ENCODE measurements around the gene TMEM91. TPM values are rescaled to one million over a fixed set of nuclear protein-coding genes. Genes with fewer than 3 reads are reported as not detected.

The TMEM91 gene
- total and polyA plus RNA-seq, 2 donors (not counting 3 experiments of a cell fraction or from before 2014, with no cell fraction given) = 9.0 to 13.2 TPM

DNA sequence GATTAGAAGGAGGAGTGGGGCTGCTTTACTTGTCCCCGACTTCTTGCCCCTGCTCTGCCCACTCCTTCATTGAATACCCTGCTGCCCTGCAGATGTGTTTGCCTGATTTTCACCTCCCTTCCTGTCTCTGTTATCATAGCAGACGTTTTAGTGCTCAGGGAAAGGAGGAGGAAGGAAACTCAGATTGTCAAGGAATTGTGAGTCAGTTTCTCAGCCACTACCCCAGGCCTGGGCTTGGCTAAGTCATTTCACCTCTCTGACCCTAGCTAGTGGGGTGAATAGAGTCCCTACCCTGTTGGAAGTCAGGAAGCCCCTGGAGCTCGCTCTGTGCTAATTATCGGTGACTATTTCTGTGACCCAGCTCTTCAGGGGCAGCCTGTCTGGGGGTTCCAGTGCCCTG lies 25.1 kb downstream of the TMEM91 start:
- POLR2A ChIA-PET = interaction anchor here (1.0 kb wide), 1 partner anchor 78 kb away, joined by 4 read pairs; no protein-coding TSS in a partner anchor
- CTCF ChIA-PET = interaction anchor here (0.6 to 1.7 kb wide), 6 partner anchors 30 to 162 kb away, joined by 3 to 4 read pairs (median 4); partner anchors contain the start of genes B9D2 and DMAC2
- Histone ChIP-seq H3K9ac (replicated peaks; ENCODE audit: extremely low read depth, insufficient read depth, low read length) (peak overlapping the region; percentile 48), H4K20me1 (replicated peaks; ENCODE audit: control insufficient read depth, extremely low read depth, insufficient read depth, low read length) (no peaks in the 10 kb centered on the region), H3K27ac (ENCODE audit: insufficient read depth, low read depth, low read length) (peak overlapping the region; percentile 68), H2AFZ (ENCODE audit: low read depth, low read length) (no peak overlapping the region), H3K27me3 (ENCODE audit: control insufficient read depth in 2 of 2, insufficient read depth in 2 of 2, low read length in 2 of 2) (no peaks in the 10 kb centered on the region), H3K79me2 (ENCODE audit: control insufficient read depth, insufficient read depth, low read length) (peaks cover 6% of the 10 kb centered on the region), H3K4me3 (replicated peaks in 1 of 3; ENCODE audit: insufficient read depth in 1 of 3, low read depth in 1 of 3, low read length in 3 of 3) (no peak overlapping the region), H3K36me3 (ENCODE audit: control insufficient read depth in 2 of 2, extremely low read depth in 1 of 2, insufficient read depth in 2 of 2, low read length in 2 of 2) (peaks cover 0 to 2% of the 10 kb centered on the region in 2 experiments), H3K4me1 (ENCODE audit: control insufficient read depth, extremely low read depth, insufficient read depth, low read length) (peaks cover 43% of the 10 kb centered on the region), H3K9me3 (replicated peaks; ENCODE audit: control insufficient read depth, insufficient read depth, low read length) (no peaks in the 10 kb centered on the region), H3K4me2 (ENCODE audit: insufficient read depth, low read length) (peak overlapping the region; percentile 53), H3K9me1 (replicated peaks; ENCODE audit: control insufficient read depth, extremely low read depth, insufficient read depth, low read length) (no peaks in the 10 kb centered on the region)
- intact Hi-C loops (cut with micrococcal nuclease) (loop anchor here (1.0 kb wide), 2 partner anchors 8 to 48 kb away; partner anchors contain the start of gene TGFB1), dilution Hi-C loops (cut with MboI; ENCODE audit: extremely low pct_ligation_motif_present, low sequenced_read_pairs) (no loop called here)
- TF ChIP-seq MYC (IDR thresholded peaks at IDR 0.05; ENCODE audit: low read depth, low read length) = no peak
- peak; percentile 94 for TF ChIP-seq GATA2 (IDR thresholded peaks at IDR 0.05; ENCODE audit: insufficient read depth, insufficient read length, low read depth, low read length)
- TF ChIP-seq, protein P1, sequence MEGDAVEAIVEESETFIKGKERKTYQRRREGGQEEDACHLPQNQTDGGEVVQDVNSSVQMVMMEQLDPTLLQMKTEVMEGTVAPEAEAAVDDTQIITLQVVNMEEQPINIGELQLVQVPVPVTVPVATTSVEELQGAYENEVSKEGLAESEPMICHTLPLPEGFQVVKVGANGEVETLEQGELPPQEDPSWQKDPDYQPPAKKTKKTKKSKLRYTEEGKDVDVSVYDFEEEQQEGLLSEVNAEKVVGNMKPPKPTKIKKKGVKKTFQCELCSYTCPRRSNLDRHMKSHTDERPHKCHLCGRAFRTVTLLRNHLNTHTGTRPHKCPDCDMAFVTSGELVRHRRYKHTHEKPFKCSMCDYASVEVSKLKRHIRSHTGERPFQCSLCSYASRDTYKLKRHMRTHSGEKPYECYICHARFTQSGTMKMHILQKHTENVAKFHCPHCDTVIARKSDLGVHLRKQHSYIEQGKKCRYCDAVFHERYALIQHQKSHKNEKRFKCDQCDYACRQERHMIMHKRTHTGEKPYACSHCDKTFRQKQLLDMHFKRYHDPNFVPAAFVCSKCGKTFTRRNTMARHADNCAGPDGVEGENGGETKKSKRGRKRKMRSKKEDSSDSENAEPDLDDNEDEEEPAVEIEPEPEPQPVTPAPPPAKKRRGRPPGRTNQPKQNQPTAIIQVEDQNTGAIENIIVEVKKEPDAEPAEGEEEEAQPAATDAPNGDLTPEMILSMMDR (IDR thresholded peaks at IDR 0.05; ENCODE audit: extremely low read depth in 1 of 2, insufficient read depth in 1 of 2, low read depth in 1 of 2, low read length in 2 of 2) = no peak
- TF ChIP-seq, protein P2, sequence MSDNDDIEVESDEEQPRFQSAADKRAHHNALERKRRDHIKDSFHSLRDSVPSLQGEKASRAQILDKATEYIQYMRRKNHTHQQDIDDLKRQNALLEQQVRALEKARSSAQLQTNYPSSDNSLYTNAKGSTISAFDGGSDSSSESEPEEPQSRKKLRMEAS (IDR thresholded peaks at IDR 0.05; ENCODE audit: insufficient read depth, insufficient read length) = no peak
- TF ChIP-seq FOS (IDR thresholded peaks at IDR 0.05; ENCODE audit: borderline replicate concordance, insufficient read depth, low read length) = peak; percentile 96
- peak; percentile 94 for TF ChIP-seq POLR2AphosphoS5 (IDR thresholded peaks at IDR 0.05; ENCODE audit: insufficient read depth, low read depth, low read length)
- no peak for TF ChIP-seq EZH2 (IDR thresholded peaks at IDR 0.05; ENCODE audit: borderline replicate concordance, low read depth, low read length, severe bottlenecking)
- peak; percentile 81 for TF ChIP-seq JUN (IDR thresholded peaks at IDR 0.05; ENCODE audit: borderline replicate concordance, insufficient read depth, insufficient read length, low read depth)
- peak; percentile 46 for TF ChIP-seq POLR2A (IDR thresholded peaks at IDR 0.05; ENCODE audit: low read depth, low read length)
- peak; percentile 99 for FAIRE-seq
- peak; percentile 93 for DNase-seq (ENCODE audit: low read depth, low spot score)
- TSS peak; percentile 63 for BruUV-seq (replicated peaks)
